HEK293 (cell line): ENCODE measurements around the gene SOCS6.

Source experiments
- CTCF ChIA-PET: fragments of 350-600 bp; formaldehyde crosslinking; extraction: SDS; loops from one replicate; lab custom pipeline; 2021; ENCODE audit warnings: antibody characterized with exemption; lab: Yijun Ruan, JAX
- POLR2A ChIA-PET: fragments of 300-600 bp; formaldehyde crosslinking; extraction: SDS; loops from one replicate; lab custom pipeline; 2020; ENCODE audit warnings: antibody characterized with exemption, inconsistent platforms; lab: Yijun Ruan, JAX
- H3K27ac ChIP-seq: fragments of 200-500 bp; sonication (Bioruptor generic); 2 replicates; pipeline ENCODE4 v1.5.1; 2014; ENCODE audit warnings: low read depth, low read length, control low read depth, inconsistent platforms; ENCODE audit errors: extremely low read depth
- H3K36me3 ChIP-seq, 2 experiments: fragments of 200-500 bp in 1 of 2; sonication (Bioruptor generic) in 1 of 2; 1 replicate in 1 of 2; 2 replicates in 1 of 2; pipeline ENCODE4 v1.5.1; 2014 to 2017; ENCODE audit warnings: inconsistent platforms in 2 of 2, low read length in 2 of 2; ENCODE audit not compliant: control insufficient read depth in 2 of 2, insufficient read depth in 1 of 2
- H3K4me1 ChIP-seq: fragments of 200-500 bp; sonication (Bioruptor generic); 2 replicates; pipeline ENCODE4 v1.5.1; 2014; ENCODE audit warnings: mild to moderate bottlenecking, low read length, inconsistent platforms; ENCODE audit not compliant: control insufficient read depth, insufficient read depth
- H3K4me3 ChIP-seq: 2 replicates; pipeline ENCODE4 v1.5.1; 2011; ENCODE audit warnings: low read depth, mild to moderate bottlenecking, control low read depth, low read length, moderate library complexity
- H3K9me3 ChIP-seq: fragments of 200-500 bp; sonication (Bioruptor generic); 2 replicates; pipeline ENCODE4 v1.5.1; 2014; ENCODE audit warnings: low read depth, low read length, inconsistent platforms; ENCODE audit not compliant: control insufficient read depth, insufficient read depth
- GLI4 ChIP-seq: fragments of 450-650 bp; formaldehyde crosslinking; IDR thresholded peaks from 2 replicates; pipeline ENCODE4 v1.5.1; 2016; ENCODE audit warnings: missing biosample characterization, missing genetic modification characterization
- GLIS2 ChIP-seq: fragments of 450-650 bp; formaldehyde crosslinking; IDR thresholded peaks from 2 replicates; pipeline ENCODE4 v1.5.1; 2016; ENCODE audit warnings: missing biosample characterization, missing genetic modification characterization
- KLF16 ChIP-seq: fragments of 450-650 bp; formaldehyde crosslinking; IDR thresholded peaks from 2 replicates; pipeline ENCODE4 v1.5.1; 2017; ENCODE audit warnings: missing biosample characterization, missing genetic modification characterization
- ZBTB7A ChIP-seq: fragments of 450-650 bp; formaldehyde crosslinking; IDR thresholded peaks from 2 replicates; pipeline ENCODE4 v1.5.1; 2016; ENCODE audit warnings: low read depth, missing biosample characterization, missing genetic modification characterization
- ZBTB8A ChIP-seq: fragments of 450-650 bp; formaldehyde crosslinking; IDR thresholded peaks from 2 replicates; pipeline ENCODE4 v1.5.1; 2016; ENCODE audit warnings: missing biosample characterization, missing genetic modification characterization
- ZEB2 ChIP-seq: fragments of 450-650 bp; formaldehyde crosslinking; IDR thresholded peaks from 2 replicates; pipeline ENCODE4 v1.5.1; 2016; ENCODE audit warnings: missing biosample characterization, missing genetic modification characterization
- ZNF112 ChIP-seq: fragments of 450-650 bp; formaldehyde crosslinking; IDR thresholded peaks from 2 replicates; pipeline ENCODE4 v1.5.0; 2017; ENCODE audit warnings: missing biosample characterization, missing genetic modification characterization
- ZNF138 ChIP-seq: fragments of 450-650 bp; formaldehyde crosslinking; IDR thresholded peaks from 2 replicates; pipeline ENCODE4 v1.5.1; 2016; ENCODE audit warnings: missing biosample characterization, missing genetic modification characterization, borderline replicate concordance
- ZNF155 ChIP-seq: fragments of 450-650 bp; formaldehyde crosslinking; IDR thresholded peaks from 2 replicates; pipeline ENCODE4 v1.5.1; 2016; ENCODE audit warnings: missing biosample characterization, missing genetic modification characterization
- ZNF521 ChIP-seq: fragments of 450-650 bp; formaldehyde crosslinking; IDR thresholded peaks from 2 replicates; pipeline ENCODE4 v1.5.1; 2017; ENCODE audit warnings: missing biosample characterization, mild to moderate bottlenecking, missing genetic modification characterization
- ZNF530 ChIP-seq: fragments of 450-650 bp; formaldehyde crosslinking; IDR thresholded peaks from 2 replicates; pipeline ENCODE4 v1.5.1; 2016; ENCODE audit warnings: low read depth, missing biosample characterization, missing genetic modification characterization
- ZNF664 ChIP-seq: fragments of 450-650 bp; formaldehyde crosslinking; IDR thresholded peaks from 2 replicates; pipeline ENCODE4 v1.5.1; 2016; ENCODE audit warnings: missing biosample characterization, missing genetic modification characterization
- ZNF768 ChIP-seq: fragments of 450-650 bp; formaldehyde crosslinking; IDR thresholded peaks from 2 replicates; pipeline ENCODE4 v1.5.1; 2018; ENCODE audit warnings: missing biosample characterization, mild to moderate bottlenecking, missing genetic modification characterization
- ZSCAN23 ChIP-seq: fragments of 450-650 bp; formaldehyde crosslinking; IDR thresholded peaks from 2 replicates; pipeline ENCODE4 v1.5.1; 2016; ENCODE audit warnings: missing biosample characterization, missing genetic modification characterization
- ZXDB ChIP-seq: fragments of 450-650 bp; formaldehyde crosslinking; IDR thresholded peaks from 2 replicates; pipeline ENCODE4 v1.5.1; 2016; ENCODE audit warnings: missing biosample characterization, missing genetic modification characterization
- TF ChIP-seq, protein P1 (sequence below): fragments of 450-650 bp; formaldehyde crosslinking; IDR thresholded peaks from 2 replicates; pipeline ENCODE4 v1.5.1; 2016; ENCODE audit warnings: missing biosample characterization, missing genetic modification characterization, low read depth
- TF ChIP-seq, protein P2 (sequence below): fragments of 450-650 bp; formaldehyde crosslinking; IDR thresholded peaks from 2 replicates; pipeline ENCODE4 v1.5.1; 2016; ENCODE audit warnings: missing biosample characterization, missing genetic modification characterization, borderline replicate concordance
- TF ChIP-seq, protein P3 (sequence below): fragments of 450-650 bp; formaldehyde crosslinking; IDR thresholded peaks from 2 replicates; pipeline ENCODE4 v1.5.1; 2017; ENCODE audit warnings: missing biosample characterization, missing genetic modification characterization
- TF ChIP-seq, protein P4 (sequence below): fragments of 450-650 bp; formaldehyde crosslinking; IDR thresholded peaks from 2 replicates; pipeline ENCODE4 v1.5.1; 2016; ENCODE audit warnings: missing biosample characterization, missing genetic modification characterization
- TF ChIP-seq, protein P5 (sequence below): fragments of 450-650 bp; formaldehyde crosslinking; IDR thresholded peaks from 2 replicates; pipeline ENCODE4 v1.5.1; 2016; ENCODE audit warnings: missing biosample characterization, missing genetic modification characterization, borderline replicate concordance

Gene SOCS6

DNA sequence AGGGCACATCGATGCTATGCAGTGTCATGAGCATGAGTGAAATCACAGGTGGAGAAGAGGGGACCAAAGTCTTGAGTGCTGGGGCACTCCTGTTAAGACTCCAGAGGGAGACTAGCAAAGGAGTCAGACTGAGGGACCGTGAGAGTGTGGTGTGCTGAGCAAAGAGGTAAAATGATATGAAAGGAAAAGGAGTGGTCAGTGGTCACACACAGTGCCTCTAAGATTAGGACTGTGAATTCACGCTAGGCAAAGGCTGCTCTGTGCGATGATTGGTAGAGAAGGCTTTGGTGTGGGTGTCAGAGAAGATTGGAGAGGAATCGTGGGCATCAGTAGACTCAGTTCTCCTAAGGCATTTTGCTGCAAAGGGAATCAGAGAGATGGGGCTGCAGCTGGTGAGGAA, 12.8 kb downstream of the SOCS6 start:
- no peaks in the 10 kb centered on the region for H3K9me3 ChIP-seq
- H3K4me3 ChIP-seq, result no peak overlapping the region
- ChIA-PET POLR2A (no interaction called here), CTCF (interaction anchor here (0.6 to 1.2 kb wide), 3 partner anchors 11 to 152 kb away, joined by 3 to 4 read pairs (median 3); no protein-coding TSS in a partner anchor)
- no peak overlapping the region for H3K27ac ChIP-seq
- TF ChIP-seq ZNF530 (tag by site-specific recombination) (no peak), KLF16 (tag by site-specific recombination) (no peak), ZNF155 (tag by site-specific recombination) (no peak), ZXDB (tag by site-specific recombination) (no peak), ZBTB8A (no peak), GLIS2 (tag by site-specific recombination) (no peak), ZNF112 (tag by site-specific recombination) (no peak), ZNF138 (no peak), ZNF768 (tag by site-specific recombination) (no peak), ZNF521 (tag by site-specific recombination) (no peak), ZBTB7A (tag by site-specific recombination) (no peak), ZEB2 (no peak), ZSCAN23 (no peak), GLI4 (tag by site-specific recombination) (no peak), ZNF664 (tag by site-specific recombination) (no peak)
- TF ChIP-seq, protein P1, sequence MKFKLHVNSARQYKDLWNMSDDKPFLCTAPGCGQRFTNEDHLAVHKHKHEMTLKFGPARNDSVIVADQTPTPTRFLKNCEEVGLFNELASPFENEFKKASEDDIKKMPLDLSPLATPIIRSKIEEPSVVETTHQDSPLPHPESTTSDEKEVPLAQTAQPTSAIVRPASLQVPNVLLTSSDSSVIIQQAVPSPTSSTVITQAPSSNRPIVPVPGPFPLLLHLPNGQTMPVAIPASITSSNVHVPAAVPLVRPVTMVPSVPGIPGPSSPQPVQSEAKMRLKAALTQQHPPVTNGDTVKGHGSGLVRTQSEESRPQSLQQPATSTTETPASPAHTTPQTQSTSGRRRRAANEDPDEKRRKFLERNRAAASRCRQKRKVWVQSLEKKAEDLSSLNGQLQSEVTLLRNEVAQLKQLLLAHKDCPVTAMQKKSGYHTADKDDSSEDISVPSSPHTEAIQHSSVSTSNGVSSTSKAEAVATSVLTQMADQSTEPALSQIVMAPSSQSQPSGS (tag by site-specific recombination), result no peak
- TF ChIP-seq, protein P2, sequence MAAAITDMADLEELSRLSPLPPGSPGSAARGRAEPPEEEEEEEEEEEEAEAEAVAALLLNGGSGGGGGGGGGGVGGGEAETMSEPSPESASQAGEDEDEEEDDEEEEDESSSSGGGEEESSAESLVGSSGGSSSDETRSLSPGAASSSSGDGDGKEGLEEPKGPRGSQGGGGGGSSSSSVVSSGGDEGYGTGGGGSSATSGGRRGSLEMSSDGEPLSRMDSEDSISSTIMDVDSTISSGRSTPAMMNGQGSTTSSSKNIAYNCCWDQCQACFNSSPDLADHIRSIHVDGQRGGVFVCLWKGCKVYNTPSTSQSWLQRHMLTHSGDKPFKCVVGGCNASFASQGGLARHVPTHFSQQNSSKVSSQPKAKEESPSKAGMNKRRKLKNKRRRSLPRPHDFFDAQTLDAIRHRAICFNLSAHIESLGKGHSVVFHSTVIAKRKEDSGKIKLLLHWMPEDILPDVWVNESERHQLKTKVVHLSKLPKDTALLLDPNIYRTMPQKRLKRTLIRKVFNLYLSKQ (tag by site-specific recombination), result no peak
- TF ChIP-seq, protein P3, sequence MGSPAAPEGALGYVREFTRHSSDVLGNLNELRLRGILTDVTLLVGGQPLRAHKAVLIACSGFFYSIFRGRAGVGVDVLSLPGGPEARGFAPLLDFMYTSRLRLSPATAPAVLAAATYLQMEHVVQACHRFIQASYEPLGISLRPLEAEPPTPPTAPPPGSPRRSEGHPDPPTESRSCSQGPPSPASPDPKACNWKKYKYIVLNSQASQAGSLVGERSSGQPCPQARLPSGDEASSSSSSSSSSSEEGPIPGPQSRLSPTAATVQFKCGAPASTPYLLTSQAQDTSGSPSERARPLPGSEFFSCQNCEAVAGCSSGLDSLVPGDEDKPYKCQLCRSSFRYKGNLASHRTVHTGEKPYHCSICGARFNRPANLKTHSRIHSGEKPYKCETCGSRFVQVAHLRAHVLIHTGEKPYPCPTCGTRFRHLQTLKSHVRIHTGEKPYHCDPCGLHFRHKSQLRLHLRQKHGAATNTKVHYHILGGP, result no peak
- TF ChIP-seq, protein P4, sequence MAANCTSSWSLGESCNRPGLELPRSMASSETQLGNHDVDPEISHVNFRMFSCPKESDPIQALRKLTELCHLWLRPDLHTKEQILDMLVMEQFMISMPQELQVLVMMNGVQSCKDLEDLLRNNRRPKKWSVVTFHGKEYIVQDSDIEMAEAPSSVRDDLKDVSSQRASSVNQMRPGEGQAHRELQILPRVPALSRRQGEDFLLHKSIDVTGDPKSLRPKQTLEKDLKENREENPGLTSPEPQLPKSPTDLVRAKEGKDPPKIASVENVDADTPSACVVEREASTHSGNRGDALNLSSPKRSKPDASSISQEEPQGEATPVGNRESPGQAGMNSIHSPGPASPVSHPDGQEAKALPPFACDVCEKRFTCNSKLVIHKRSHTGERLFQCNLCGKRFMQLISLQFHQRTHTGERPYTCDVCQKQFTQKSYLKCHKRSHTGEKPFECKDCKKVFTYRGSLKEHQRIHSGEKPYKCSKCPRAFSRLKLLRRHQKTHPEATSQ (tag by site-specific recombination), result no peak
- TF ChIP-seq, protein P5, sequence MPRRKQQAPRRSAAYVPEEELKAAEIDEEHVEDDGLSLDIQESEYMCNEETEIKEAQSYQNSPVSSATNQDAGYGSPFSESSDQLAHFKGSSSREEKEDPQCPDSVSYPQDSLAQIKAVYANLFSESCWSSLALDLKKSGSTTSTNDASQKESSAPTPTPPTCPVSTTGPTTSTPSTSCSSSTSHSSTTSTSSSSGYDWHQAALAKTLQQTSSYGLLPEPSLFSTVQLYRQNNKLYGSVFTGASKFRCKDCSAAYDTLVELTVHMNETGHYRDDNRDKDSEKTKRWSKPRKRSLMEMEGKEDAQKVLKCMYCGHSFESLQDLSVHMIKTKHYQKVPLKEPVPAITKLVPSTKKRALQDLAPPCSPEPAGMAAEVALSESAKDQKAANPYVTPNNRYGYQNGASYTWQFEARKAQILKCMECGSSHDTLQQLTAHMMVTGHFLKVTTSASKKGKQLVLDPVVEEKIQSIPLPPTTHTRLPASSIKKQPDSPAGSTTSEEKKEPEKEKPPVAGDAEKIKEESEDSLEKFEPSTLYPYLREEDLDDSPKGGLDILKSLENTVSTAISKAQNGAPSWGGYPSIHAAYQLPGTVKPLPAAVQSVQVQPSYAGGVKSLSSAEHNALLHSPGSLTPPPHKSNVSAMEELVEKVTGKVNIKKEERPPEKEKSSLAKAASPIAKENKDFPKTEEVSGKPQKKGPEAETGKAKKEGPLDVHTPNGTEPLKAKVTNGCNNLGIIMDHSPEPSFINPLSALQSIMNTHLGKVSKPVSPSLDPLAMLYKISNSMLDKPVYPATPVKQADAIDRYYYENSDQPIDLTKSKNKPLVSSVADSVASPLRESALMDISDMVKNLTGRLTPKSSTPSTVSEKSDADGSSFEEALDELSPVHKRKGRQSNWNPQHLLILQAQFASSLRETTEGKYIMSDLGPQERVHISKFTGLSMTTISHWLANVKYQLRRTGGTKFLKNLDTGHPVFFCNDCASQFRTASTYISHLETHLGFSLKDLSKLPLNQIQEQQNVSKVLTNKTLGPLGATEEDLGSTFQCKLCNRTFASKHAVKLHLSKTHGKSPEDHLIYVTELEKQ, result no peak
- H3K36me3 ChIP-seq, result no peaks in the 10 kb centered on the region
- H3K4me1 ChIP-seq, result peaks cover 10% of the 10 kb centered on the region; the same call in 1 of the 2 replicates
